ENCODE measurements around the gene TIMMDC1. TPM values are rescaled to one million over a fixed set of nuclear protein-coding genes. Genes with fewer than 3 reads are reported as not detected.

TIMMDC1 gene
- total RNA-seq, 2 experiments from 2014 or later = 67.1 to 72.7 TPM

DNA sequence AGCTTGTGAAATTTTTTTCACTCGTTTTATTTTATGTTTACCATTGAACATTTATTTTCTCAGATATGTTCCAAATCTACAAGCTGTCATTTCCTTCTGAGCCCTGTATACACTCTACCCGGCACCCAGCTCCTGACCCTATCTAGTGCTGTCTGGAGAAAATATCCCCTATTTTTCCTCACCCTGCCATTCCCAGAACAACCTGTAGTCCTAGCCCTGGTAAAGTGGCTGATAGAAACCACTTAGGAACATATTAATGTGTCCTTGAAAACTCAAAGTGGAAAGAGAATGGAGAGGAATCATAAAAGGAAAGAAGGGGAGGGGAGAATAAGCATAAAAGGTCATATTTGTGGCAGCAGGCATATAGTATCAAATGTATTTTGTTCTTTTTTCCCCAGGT is 8.2 kb upstream of the TIMMDC1 start:
- H3K4me1 Mint-ChIP-seq = no peaks in the 10 kb centered on the region
- no peak overlapping the region for H3K27ac Mint-ChIP-seq
- no peak for DNase-seq
- peaks cover 48% of the 10 kb centered on the region for H3K36me3 Mint-ChIP-seq (ENCODE audit: low read depth)
- no peak overlapping the region for H3K4me3 Mint-ChIP-seq
- no peaks in the 10 kb centered on the region for H3K27me3 Mint-ChIP-seq
- ChIA-PET CTCF (interaction anchor here (0.6 to 3.6 kb wide), 4 partner anchors 9 to 272 kb away, joined by 3 to 11 read pairs (median 4); partner anchors contain the start of gene TIMMDC1), POLR2A (no interaction called here)
- H3K9me3 Mint-ChIP-seq = no peaks in the 10 kb centered on the region

- H3K36me3 Mint-ChIP-seq (ENCODE audit: low read depth) = peaks cover 36% of the 10 kb centered on the region
- H3K4me3 Mint-ChIP-seq = no peak overlapping the region
- H3K9me3 Mint-ChIP-seq = no peaks in the 10 kb centered on the region
- peaks cover 6% of the 10 kb centered on the region for H3K4me1 Mint-ChIP-seq
- DNase-seq = no peak
- H3K27ac Mint-ChIP-seq = no peak overlapping the region
- H3K27me3 Mint-ChIP-seq = no peaks in the 10 kb centered on the region
- ChIA-PET CTCF (interaction anchor here (1.5 kb wide), 1 partner anchor 21 kb away, joined by 3 read pairs; no protein-coding TSS in a partner anchor), POLR2A (no interaction called here)
These were observed 6.2 kb upstream of the TIMMDC1 start for GRCh38 chr3:119492128-119492527.

DNA sequence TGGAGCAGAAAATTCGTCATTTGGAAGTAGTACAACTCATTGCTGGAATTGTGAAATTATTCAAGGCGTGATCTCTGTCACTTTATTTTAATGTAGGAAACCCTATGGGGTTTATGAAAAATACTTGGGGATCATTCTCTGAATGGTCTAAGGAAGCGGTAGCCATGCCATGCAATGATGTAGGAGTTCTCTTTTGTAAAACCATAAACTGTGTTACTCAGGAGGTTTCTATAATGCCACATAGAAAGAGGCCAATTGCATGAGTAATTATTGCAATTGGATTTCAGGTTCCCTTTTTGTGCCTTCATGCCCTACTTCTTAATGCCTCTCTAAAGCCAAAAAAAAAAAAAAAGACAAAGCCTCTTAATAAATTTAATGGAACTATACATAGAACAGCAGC is 5.5 kb upstream of the TIMMDC1 start:
- Mint-ChIP-seq H3K9me3 (no peaks in the 10 kb centered on the region), H3K27ac (no peak overlapping the region), H3K36me3 (ENCODE audit: low read depth) (peaks cover 36% of the 10 kb centered on the region), H3K4me3 (no peak overlapping the region), H3K4me1 (peaks cover 13% of the 10 kb centered on the region), H3K27me3 (no peaks in the 10 kb centered on the region)
- CTCF ChIA-PET = no interaction called here
- POLR2A ChIA-PET = no interaction called here
- no peak for DNase-seq

GRCh38 chr3:119494597-119494996 is 3.8 kb upstream of the TIMMDC1 start:
- H3K36me3 Mint-ChIP-seq (ENCODE audit: low read depth) = peaks cover 34% of the 10 kb centered on the region
- no peaks in the 10 kb centered on the region for H3K27me3 Mint-ChIP-seq
- no peak for DNase-seq
- CTCF ChIA-PET = interaction anchor here (0.6 to 1.3 kb wide), 4 partner anchors 9 to 40 kb away, joined by 3 to 7 read pairs (median 4); no protein-coding TSS in a partner anchor
- no peak overlapping the region for H3K27ac Mint-ChIP-seq
- peaks cover 19% of the 10 kb centered on the region for H3K4me1 Mint-ChIP-seq
- no peak overlapping the region for H3K4me3 Mint-ChIP-seq
- no peaks in the 10 kb centered on the region for H3K9me3 Mint-ChIP-seq
- POLR2A ChIA-PET = no interaction called here

- Mint-ChIP-seq H3K4me1 (peaks cover 36% of the 10 kb centered on the region), H3K27me3 (no peaks in the 10 kb centered on the region), H3K27ac (peak overlapping the region; percentile 99), H3K4me3 (peak overlapping the region; percentile 99), H3K9me3 (no peaks in the 10 kb centered on the region), H3K36me3 (ENCODE audit: low read depth) (peaks cover 20% of the 10 kb centered on the region)
- ChIA-PET CTCF (interaction anchor here (0.8 to 3.7 kb wide), 5 partner anchors 8 to 183 kb away, joined by 3 to 11 read pairs (median 4); partner anchors contain the start of gene TMEM39A), POLR2A (interaction anchor here (1.1 to 1.7 kb wide), 2 partner anchors 32 to 34 kb away, joined by 4 to 6 read pairs; partner anchors contain the start of gene TMEM39A)
- DNase-seq = peak; percentile 10
These were observed 544 bp upstream of the TIMMDC1 start for GRCh38 chr3:119497820-119498185.

- CTCF ChIA-PET = interaction anchor here (0.7 to 3.7 kb wide), 5 partner anchors 11 to 80 kb away, joined by 3 to 11 read pairs (median 3); no protein-coding TSS in a partner anchor
- POLR2A ChIA-PET = interaction anchor here (0.6 to 0.7 kb wide), 2 partner anchors 20 to 21 kb away, joined by 3 read pairs; no protein-coding TSS in a partner anchor
- H3K4me3 Mint-ChIP-seq = peak overlapping the region; percentile 99
- peaks cover 41% of the 10 kb centered on the region for H3K4me1 Mint-ChIP-seq
- no peak overlapping the region for H3K27ac Mint-ChIP-seq
- no peaks in the 10 kb centered on the region for H3K9me3 Mint-ChIP-seq
- no peaks in the 10 kb centered on the region for H3K27me3 Mint-ChIP-seq
- H3K36me3 Mint-ChIP-seq (ENCODE audit: low read depth) = peaks cover 22% of the 10 kb centered on the region
- no peak for DNase-seq
These were observed 1.9 kb downstream of the TIMMDC1 start for GRCh38 chr3:119500265-119500664.

GRCh38 chr3:119500901-119501300 is 2.6 kb downstream of the TIMMDC1 start:
- no peaks in the 10 kb centered on the region for H3K9me3 Mint-ChIP-seq
- no peak for DNase-seq
- no peak overlapping the region for H3K27ac Mint-ChIP-seq
- POLR2A ChIA-PET = interaction anchor here (0.6 kb wide), 1 partner anchor 21 kb away, joined by 3 read pairs; no protein-coding TSS in a partner anchor
- H3K4me3 Mint-ChIP-seq = peak overlapping the region; percentile 0
- no peaks in the 10 kb centered on the region for H3K27me3 Mint-ChIP-seq
- peaks cover 45% of the 10 kb centered on the region for H3K4me1 Mint-ChIP-seq
- CTCF ChIA-PET = interaction anchor here (0.8 to 3.7 kb wide), 4 partner anchors 12 to 69 kb away, joined by 3 to 11 read pairs (median 4); partner anchors contain the start of gene TMEM39A
- peaks cover 28% of the 10 kb centered on the region for H3K36me3 Mint-ChIP-seq (ENCODE audit: low read depth)

DNA sequence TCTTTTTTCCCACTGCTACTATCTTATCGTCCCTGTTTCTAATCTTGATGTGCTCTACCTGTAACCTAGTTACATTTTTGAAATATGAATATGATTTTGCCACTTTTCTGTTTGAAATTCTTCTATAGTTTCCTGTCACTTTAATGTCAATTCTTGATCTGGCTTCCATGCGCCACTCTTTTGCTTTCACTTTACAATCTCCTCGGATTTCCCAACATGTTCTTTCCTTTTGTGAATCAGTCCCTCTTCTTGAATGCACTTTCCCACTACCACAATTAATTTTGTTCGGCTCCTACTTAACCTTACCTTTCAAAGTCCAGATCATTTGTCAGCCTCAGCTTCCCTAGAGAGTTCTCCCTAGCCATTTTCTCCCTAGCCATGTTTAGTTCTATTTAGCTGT is 8.3 kb downstream of the TIMMDC1 start:
- CTCF ChIA-PET = no interaction called here
- peak overlapping the region; percentile 72 for H3K4me3 Mint-ChIP-seq
- H3K4me1 Mint-ChIP-seq = peaks cover 43% of the 10 kb centered on the region
- peaks cover 52% of the 10 kb centered on the region for H3K36me3 Mint-ChIP-seq (ENCODE audit: low read depth)
- POLR2A ChIA-PET = no interaction called here
- DNase-seq = no peak
- H3K27ac Mint-ChIP-seq = peak overlapping the region; percentile 84
- no peaks in the 10 kb centered on the region for H3K9me3 Mint-ChIP-seq
- H3K27me3 Mint-ChIP-seq = no peaks in the 10 kb centered on the region

- ChIA-PET POLR2A (no interaction called here), CTCF (no interaction called here)
- Mint-ChIP-seq H3K4me3 (peak overlapping the region; percentile 72), H3K27me3 (no peaks in the 10 kb centered on the region), H3K4me1 (peaks cover 42% of the 10 kb centered on the region), H3K9me3 (no peaks in the 10 kb centered on the region), H3K27ac (peak overlapping the region; percentile 84), H3K36me3 (ENCODE audit: low read depth) (peaks cover 52% of the 10 kb centered on the region)
- no peak for DNase-seq
These were observed 9.1 kb downstream of the TIMMDC1 start for GRCh38 chr3:119507404-119507803.

DNA sequence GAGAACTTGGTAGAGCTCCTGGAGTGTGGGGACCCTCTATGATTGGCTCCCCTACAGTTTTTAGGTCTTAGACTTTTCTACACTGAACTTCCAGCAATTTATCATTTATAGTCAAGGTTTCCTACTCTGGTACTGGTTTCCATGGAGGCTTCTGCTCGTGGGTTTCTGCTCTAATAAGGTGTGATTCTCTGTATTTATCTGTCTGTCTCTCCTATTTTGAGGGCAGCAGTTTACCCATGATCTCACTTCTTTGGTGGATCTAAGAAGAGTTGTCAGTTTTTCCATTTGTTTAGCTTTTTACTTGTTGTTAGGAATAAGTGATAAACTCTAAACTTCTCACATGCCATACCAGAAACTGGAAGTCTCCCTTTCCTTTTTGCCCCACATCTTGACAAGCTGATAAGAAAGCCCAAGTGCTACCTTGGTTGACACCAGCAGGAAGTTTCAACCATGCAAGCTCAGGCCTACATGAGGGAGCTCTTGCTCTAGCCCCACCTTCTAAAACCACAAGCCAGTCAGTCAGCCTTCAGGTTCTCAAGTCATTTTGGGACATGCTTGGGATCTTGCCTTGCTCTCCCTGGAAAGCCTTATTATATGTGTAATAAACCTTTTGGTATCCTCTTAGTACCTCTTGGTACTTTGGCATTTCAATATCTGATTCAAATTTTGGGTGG is 10.0 kb downstream of the TIMMDC1 start:
- ChIA-PET CTCF (interaction anchor here (0.6 kb wide), 1 partner anchor 40 kb away, joined by 4 read pairs; no protein-coding TSS in a partner anchor), POLR2A (no interaction called here)
- Mint-ChIP-seq H3K36me3 (ENCODE audit: low read depth) (peaks cover 57% of the 10 kb centered on the region), H3K4me3 (no peak overlapping the region), H3K27me3 (no peaks in the 10 kb centered on the region), H3K9me3 (no peaks in the 10 kb centered on the region), H3K4me1 (peaks cover 42% of the 10 kb centered on the region), H3K27ac (peak overlapping the region; percentile 79)
- DNase-seq = peak; percentile 49

DNA sequence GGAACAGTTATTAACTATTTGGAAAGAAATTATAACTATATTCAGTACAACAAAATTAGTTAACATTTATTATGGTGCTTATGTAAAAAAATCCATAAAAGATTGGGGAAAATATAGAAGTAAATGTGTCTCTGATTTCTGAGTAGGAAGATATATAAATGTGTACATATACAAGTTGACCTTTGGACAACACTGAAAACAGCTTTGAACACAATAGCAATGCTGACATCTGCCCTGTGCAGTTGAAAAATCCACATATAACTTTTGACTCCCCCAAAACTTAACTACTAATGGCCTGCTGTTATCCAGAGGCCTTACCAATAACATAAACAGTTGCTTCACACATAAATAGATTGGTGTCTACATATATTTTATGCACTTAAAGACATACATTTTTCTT is 12.3 kb downstream of the TIMMDC1 start:
- Mint-ChIP-seq H3K36me3 (ENCODE audit: low read depth) (peaks cover 58% of the 10 kb centered on the region), H3K4me3 (no peak overlapping the region), H3K9me3 (no peaks in the 10 kb centered on the region), H3K27me3 (no peaks in the 10 kb centered on the region), H3K4me1 (peaks cover 35% of the 10 kb centered on the region), H3K27ac (no peak overlapping the region)
- ChIA-PET CTCF (no interaction called here), POLR2A (no interaction called here)
- DNase-seq = no peak

DNA sequence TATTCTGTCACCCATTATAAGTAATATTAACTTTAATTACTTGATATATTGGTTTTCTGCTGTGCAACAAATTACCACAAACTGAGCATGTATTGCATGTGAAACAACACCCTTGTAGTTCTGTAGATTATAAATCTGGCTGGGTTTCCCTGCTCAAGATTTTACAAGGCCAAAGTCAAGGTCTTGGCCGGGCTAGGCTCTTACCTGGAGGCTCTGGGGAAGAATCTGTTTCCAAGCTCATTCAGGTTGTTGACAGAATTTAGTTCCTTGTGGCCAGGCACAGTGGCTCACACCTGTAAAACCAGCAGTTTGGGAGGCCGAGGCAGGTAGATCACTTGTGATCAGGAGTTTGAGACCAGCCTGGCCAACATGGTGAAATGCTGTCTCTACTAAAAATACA is 16.3 kb downstream of the TIMMDC1 start:
- Mint-ChIP-seq H3K36me3 (ENCODE audit: low read depth) (peaks cover 58% of the 10 kb centered on the region), H3K27me3 (no peaks in the 10 kb centered on the region), H3K4me1 (no peaks in the 10 kb centered on the region), H3K27ac (no peak overlapping the region), H3K4me3 (no peak overlapping the region), H3K9me3 (no peaks in the 10 kb centered on the region)
- DNase-seq = no peak
- CTCF ChIA-PET = no interaction called here
- POLR2A ChIA-PET = no interaction called here

DNA sequence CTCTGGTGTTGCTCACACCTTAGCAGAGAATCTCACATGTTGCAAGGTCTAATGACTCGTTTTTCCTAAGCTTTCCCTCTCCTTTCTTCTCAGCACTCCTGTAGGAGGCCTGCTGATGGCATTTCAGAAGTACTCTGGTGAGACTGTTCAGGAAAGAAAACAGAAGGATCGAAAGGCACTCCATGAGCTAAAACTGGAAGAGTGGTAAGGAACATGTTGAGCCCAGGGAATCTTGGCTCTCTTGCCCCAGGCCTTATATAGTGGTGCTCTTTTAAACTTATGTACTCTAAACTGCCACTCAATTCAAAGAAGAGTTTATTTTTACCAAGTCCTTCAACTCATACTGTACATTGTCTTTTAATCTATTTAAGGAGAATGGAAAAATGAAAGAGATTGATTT is 18.8 kb downstream of the TIMMDC1 start:
- ChIA-PET CTCF (no interaction called here), POLR2A (no interaction called here)
- H3K9me3 Mint-ChIP-seq = peaks cover 4% of the 10 kb centered on the region
- H3K27ac Mint-ChIP-seq = no peak overlapping the region
- no peak overlapping the region for H3K4me3 Mint-ChIP-seq
- H3K4me1 Mint-ChIP-seq = no peaks in the 10 kb centered on the region
- H3K27me3 Mint-ChIP-seq = no peaks in the 10 kb centered on the region
- DNase-seq = no peak
- peaks cover 76% of the 10 kb centered on the region for H3K36me3 Mint-ChIP-seq (ENCODE audit: low read depth)

Data from activated CD4-positive, alpha-beta T cell treated with anti-CD3 and anti-CD28 coated beads, Interleukin-2, amount 10 ng/mL, durations not matched to agents 7 days and 5 days (primary cell).